OCI-LY7 (cell line): ENCODE results near the gene FBXL15.

Experiments used
- CTCF ChIP-seq: fragments of 200-600 bp; sonication (generic); conservative IDR thresholded peaks from 2 replicates; pipeline ENCODE4 v1.5.1; 2014; ENCODE audit warnings: mild to moderate bottlenecking, antibody characterized with exemption, low read length, moderate library complexity, mixed read lengths
- EZH2phosphoT487 ChIP-seq: fragments of 200-600 bp; sonication (generic); IDR thresholded peaks from 2 replicates; pipeline ENCODE4 v1.6.1; 2018; ENCODE audit warnings: low read depth, borderline replicate concordance, mild to moderate bottlenecking, mixed run types, antibody characterized with exemption, low read length, moderate library complexity, mixed read lengths

GRCh38 chr10:102393411-102394078 is 27.1 kb upstream of the FBXL15 start:
- no peak; the same call in none of the 2 replicates for TF ChIP-seq CTCF
- no peak for TF ChIP-seq EZH2phosphoT487
